LNCAP (cell line): Measurements from ENCODE around the gene UPF2.

Source experiments
- TF ChIP-seq, protein P1 (sequence below): fragments of 450-650 bp; IDR thresholded peaks from 2 replicates; pipeline ENCODE4 v1.5.1; 2017; ENCODE audit warnings: mild to moderate bottlenecking

Gene UPF2

GRCh38 chr10:11907914-11908313 is 134.7 kb downstream of the UPF2 start:
- TF ChIP-seq, protein P1, sequence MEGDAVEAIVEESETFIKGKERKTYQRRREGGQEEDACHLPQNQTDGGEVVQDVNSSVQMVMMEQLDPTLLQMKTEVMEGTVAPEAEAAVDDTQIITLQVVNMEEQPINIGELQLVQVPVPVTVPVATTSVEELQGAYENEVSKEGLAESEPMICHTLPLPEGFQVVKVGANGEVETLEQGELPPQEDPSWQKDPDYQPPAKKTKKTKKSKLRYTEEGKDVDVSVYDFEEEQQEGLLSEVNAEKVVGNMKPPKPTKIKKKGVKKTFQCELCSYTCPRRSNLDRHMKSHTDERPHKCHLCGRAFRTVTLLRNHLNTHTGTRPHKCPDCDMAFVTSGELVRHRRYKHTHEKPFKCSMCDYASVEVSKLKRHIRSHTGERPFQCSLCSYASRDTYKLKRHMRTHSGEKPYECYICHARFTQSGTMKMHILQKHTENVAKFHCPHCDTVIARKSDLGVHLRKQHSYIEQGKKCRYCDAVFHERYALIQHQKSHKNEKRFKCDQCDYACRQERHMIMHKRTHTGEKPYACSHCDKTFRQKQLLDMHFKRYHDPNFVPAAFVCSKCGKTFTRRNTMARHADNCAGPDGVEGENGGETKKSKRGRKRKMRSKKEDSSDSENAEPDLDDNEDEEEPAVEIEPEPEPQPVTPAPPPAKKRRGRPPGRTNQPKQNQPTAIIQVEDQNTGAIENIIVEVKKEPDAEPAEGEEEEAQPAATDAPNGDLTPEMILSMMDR: no peak

DNA sequence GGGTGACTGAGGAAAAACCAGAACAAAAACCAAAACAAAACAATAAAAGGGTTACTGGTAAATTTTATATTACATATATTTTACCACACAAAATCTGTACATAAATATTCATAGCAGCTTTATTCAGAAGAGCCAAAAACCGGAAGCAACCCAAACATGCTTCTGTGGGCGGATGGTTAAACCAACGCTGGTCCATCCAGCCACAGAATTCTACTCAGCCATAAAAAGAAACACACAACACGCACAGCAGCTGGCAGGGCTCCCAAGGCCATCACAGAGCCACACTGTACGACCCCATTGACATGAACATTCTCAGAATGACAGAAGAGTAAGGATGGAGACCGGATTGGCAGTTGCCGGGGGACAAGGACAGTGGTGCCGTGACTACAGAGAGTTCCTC is 135.9 kb downstream of the UPF2 start:
- TF ChIP-seq, protein P1: no peak

GRCh38 chr10:11902646-11903045 is 140.0 kb downstream of the UPF2 start:
- TF ChIP-seq, protein P1: no peak

GRCh38 chr10:11901833-11902475 is 140.7 kb downstream of the UPF2 start:
- TF ChIP-seq, protein P1: no peak

GRCh38 chr10:11901454-11901832 is 141.2 kb downstream of the UPF2 start:
- TF ChIP-seq, protein P1: no peak

GRCh38 chr10:11901036-11901301 is 141.6 kb downstream of the UPF2 start:
- TF ChIP-seq, protein P1: no peak

DNA sequence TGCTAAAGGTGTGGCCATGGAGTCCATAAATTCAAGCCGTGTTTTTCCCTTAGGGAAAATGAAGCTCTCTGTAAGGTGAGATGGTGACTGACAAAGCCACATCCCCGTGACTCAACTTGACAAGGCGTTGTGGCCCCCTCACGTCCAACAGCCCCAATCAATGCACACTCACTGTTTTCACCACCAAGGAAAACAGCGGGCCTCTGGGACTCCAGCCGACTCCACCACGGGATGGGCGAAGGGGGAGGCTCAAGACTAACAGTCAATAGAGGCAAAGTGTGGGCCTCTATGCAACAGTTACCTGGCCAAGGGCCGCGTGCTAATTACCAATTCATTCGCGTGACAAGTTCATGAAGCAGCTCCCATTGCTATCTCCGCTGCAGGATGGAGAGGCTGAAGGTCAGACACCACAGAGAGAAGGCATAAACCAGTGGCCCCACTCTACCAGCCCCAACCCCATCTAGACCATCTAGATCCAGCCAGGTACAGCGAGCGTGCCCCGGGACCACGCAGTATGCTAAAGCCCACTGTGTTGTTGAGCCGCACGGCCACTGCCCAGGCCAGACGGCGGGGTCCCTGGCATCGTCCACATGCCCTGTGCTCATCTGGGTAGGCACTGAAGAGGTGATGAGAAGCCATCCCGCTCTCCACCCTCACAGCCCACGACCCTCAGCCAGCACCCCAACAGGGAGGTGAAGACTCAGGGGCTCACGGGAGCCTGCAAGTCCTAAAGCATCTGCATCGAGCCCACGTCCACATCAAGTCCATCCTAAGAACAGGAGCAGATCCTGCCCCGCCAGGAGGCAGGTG is 143.3 kb downstream of the UPF2 start:
- TF ChIP-seq, protein P1: no peak
